ENCODE measurements around the gene BOK.

Gene BOK

GRCh38 chr2:241598061-241598460 lies 39.5 kb downstream of the BOK start:
- no peak overlapping the region for H3K4me3 ChIP-seq (ENCODE audit: low read depth, low read length)
- DNase-seq (ENCODE audit: low read depth) = no peak
- TF ChIP-seq CTCF (IDR thresholded peaks at IDR 0.05; ENCODE audit: low read depth, low read length, missing control alignments) = no peak

GRCh38 chr2:241598487-241598886 lies 39.9 kb downstream of the BOK start:
- TF ChIP-seq CTCF (IDR thresholded peaks at IDR 0.05; ENCODE audit: low read depth, low read length, missing control alignments) = no peak
- DNase-seq (ENCODE audit: low read depth) = no peak
- no peak overlapping the region for H3K4me3 ChIP-seq (ENCODE audit: low read depth, low read length)

- no peak for TF ChIP-seq CTCF (IDR thresholded peaks at IDR 0.05; ENCODE audit: low read depth, low read length, missing control alignments)
- H3K4me3 ChIP-seq (ENCODE audit: low read depth, low read length) = no peak overlapping the region
- DNase-seq (ENCODE audit: low read depth) = no peak
These were observed 41.1 kb downstream of the BOK start for GRCh38 chr2:241599615-241600014.

GRCh38 chr2:241601841-241602240 lies 43.3 kb downstream of the BOK start:
- TF ChIP-seq CTCF (IDR thresholded peaks at IDR 0.05; ENCODE audit: low read depth, low read length, missing control alignments) = no peak
- H3K4me3 ChIP-seq (ENCODE audit: low read depth, low read length) = no peak overlapping the region
- no peak for DNase-seq (ENCODE audit: low read depth)

- H3K4me3 ChIP-seq (ENCODE audit: low read depth, low read length) = no peak overlapping the region
- TF ChIP-seq CTCF (IDR thresholded peaks at IDR 0.05; ENCODE audit: low read depth, low read length, missing control alignments) = no peak
- no peak for DNase-seq (ENCODE audit: low read depth)
These were observed 44.2 kb downstream of the BOK start for GRCh38 chr2:241602720-241603119.

- no peak overlapping the region for H3K4me3 ChIP-seq (ENCODE audit: low read depth, low read length)
- no peak for TF ChIP-seq CTCF (IDR thresholded peaks at IDR 0.05; ENCODE audit: low read depth, low read length, missing control alignments)
- no peak for DNase-seq (ENCODE audit: low read depth)
These were observed 45.1 kb downstream of the BOK start for GRCh38 chr2:241603686-241604085.

GRCh38 chr2:241606186-241606585 lies 47.6 kb downstream of the BOK start:
- no peak for DNase-seq (ENCODE audit: low read depth)
- no peak for TF ChIP-seq CTCF (IDR thresholded peaks at IDR 0.05; ENCODE audit: low read depth, low read length, missing control alignments)
- H3K4me3 ChIP-seq (ENCODE audit: low read depth, low read length) = no peak overlapping the region
